Naive thymus-derived CD4-positive, alpha-beta T cell (primary cell): ENCODE results near the gene PUM2. TPM values are rescaled to one million over a fixed set of nuclear protein-coding genes. Genes with fewer than 3 reads are reported as not detected.
A peak's percentile ranks its signal among the peaks of the same experiment; 100 is the strongest.

Source experiments
- ATAC-seq: fragments of 150-1000 bp; cut with Tn5 transposase; 2 replicates; pipeline ENCODE4 v1.10.0; 2021; ENCODE audit warnings: mild to moderate bottlenecking, moderate library complexity
- CTCF ChIA-PET: fragments of 350-600 bp; sonication (Branson Sonifier 250); formaldehyde crosslinking; loops from one replicate; lab custom pipeline; 2021; ENCODE audit warnings: antibody characterized with exemption; lab: Charles Lee
- POLR2A ChIA-PET: fragments of 350-600 bp; sonication (Branson Sonifier 250); formaldehyde crosslinking; loops from one replicate; lab custom pipeline; 2021; ENCODE audit warnings: antibody characterized with exemption, inconsistent platforms; lab: Charles Lee
- DNase-seq, 9 donors: peaks; one replicate each; pipeline versions ENCODE4 v3.0.0 to v3.0.0-alpha.2; 2020 to 2022; ENCODE audit warnings: mixed read lengths in 1 of 9
- H3K27ac ChIP-seq: one replicate; pipeline ENCODE4 v1.7.0; 2013; ENCODE audit warnings: mild to moderate bottlenecking, low read depth, low read length, moderate library complexity
- H3K27me3 ChIP-seq, 2 donors: one replicate each; pipeline ENCODE4 v1.7.0; 2013; ENCODE audit warnings: low read length in 2 of 2, mild to moderate bottlenecking in 2 of 2, moderate library complexity in 2 of 2; ENCODE audit not compliant: control insufficient read depth in 2 of 2, insufficient read depth in 2 of 2
- H3K36me3 ChIP-seq, 3 experiments: 1 replicate in 2 of 3; 2 replicates in 1 of 3; pipeline ENCODE4 v1.7.0; 2013; ENCODE audit warnings: low read length in 3 of 3, mild to moderate bottlenecking in 3 of 3, moderate library complexity in 1 of 3; ENCODE audit not compliant: insufficient read depth in 3 of 3, control insufficient read depth in 2 of 3
- H3K4me1 ChIP-seq, 2 donors: one replicate each; pipeline ENCODE4 v1.7.0; 2013; ENCODE audit warnings: low read length in 2 of 2, mild to moderate bottlenecking in 2 of 2, moderate library complexity in 1 of 2; ENCODE audit not compliant: control insufficient read depth in 2 of 2, insufficient read depth in 2 of 2
- H3K4me3 ChIP-seq: 2 replicates; pipeline ENCODE4 v1.7.0; 2013; ENCODE audit warnings: mild to moderate bottlenecking, low read length
- H3K9me3 ChIP-seq, 3 experiments: 1 replicate in 2 of 3; 2 replicates in 1 of 3; pipeline ENCODE4 v1.7.0; 2013; ENCODE audit warnings: low read length in 3 of 3; ENCODE audit not compliant: control insufficient read depth in 2 of 3
- H3K27ac Mint-ChIP-seq, 9 donors: one replicate each; pipeline ENCODE4 v1.8.0; 2020 to 2022; ENCODE audit warnings: mixed read lengths in 9 of 9, mild to moderate bottlenecking in 8 of 9, moderate library complexity in 5 of 9, inconsistent platforms in 2 of 9
- H3K27me3 Mint-ChIP-seq, 5 donors: one replicate each; pipeline ENCODE4 v1.8.0; 2021 to 2022; ENCODE audit warnings: mixed read lengths in 5 of 5, mild to moderate bottlenecking in 1 of 5
- H3K36me3 Mint-ChIP-seq, 5 donors: one replicate each; pipeline ENCODE4 v1.8.0; 2020 to 2022; ENCODE audit warnings: mixed read lengths in 5 of 5, mild to moderate bottlenecking in 3 of 5, inconsistent platforms in 1 of 5
- H3K4me1 Mint-ChIP-seq, 7 donors: one replicate each; pipeline ENCODE4 v1.8.0; 2020 to 2022; ENCODE audit warnings: mixed read lengths in 7 of 7, mild to moderate bottlenecking in 3 of 7, inconsistent platforms in 1 of 7
- H3K4me3 Mint-ChIP-seq, 10 donors: one replicate each; pipeline ENCODE4 v1.8.0; 2020 to 2022; ENCODE audit warnings: mild to moderate bottlenecking in 10 of 10, mixed read lengths in 10 of 10, moderate library complexity in 6 of 10, inconsistent platforms in 2 of 10
- H3K9me3 Mint-ChIP-seq, 11 donors: one replicate each; pipeline ENCODE4 v1.8.0; 2020 to 2022; ENCODE audit warnings: mixed read lengths in 11 of 11, mild to moderate bottlenecking in 4 of 11, inconsistent platforms in 1 of 11, moderate library complexity in 1 of 11
- intact Hi-C, 2 donors: fragments of 100-400 bp; cut with micrococcal nuclease; formaldehyde crosslinking; loops; one replicate each; pipeline ENCODE4 v1.15.1; 2023
- polyA plus RNA-seq, 2 donors: library from polyadenylated mRNA; unstranded; fragments of 300-500 nt; fragmentation: Illumina TruSeq; gene quantifications; one replicate each; pipeline ENCODE4 v1.2.3, GENCODE V29; 2021
- total RNA-seq, 6 experiments: library from RNA in 5 of 6; stranded (reverse) in 5 of 6; gene quantifications; 1 replicate in 5 of 6; 2 replicates in 1 of 6; pipeline ENCODE4 v1.2.3 and lab custom pipeline; 2021 to 2026

Gene PUM2
- total and polyA plus RNA-seq, 7 experiments from 2014 or later, result 19.2 to 178 (median 135) TPM

DNA sequence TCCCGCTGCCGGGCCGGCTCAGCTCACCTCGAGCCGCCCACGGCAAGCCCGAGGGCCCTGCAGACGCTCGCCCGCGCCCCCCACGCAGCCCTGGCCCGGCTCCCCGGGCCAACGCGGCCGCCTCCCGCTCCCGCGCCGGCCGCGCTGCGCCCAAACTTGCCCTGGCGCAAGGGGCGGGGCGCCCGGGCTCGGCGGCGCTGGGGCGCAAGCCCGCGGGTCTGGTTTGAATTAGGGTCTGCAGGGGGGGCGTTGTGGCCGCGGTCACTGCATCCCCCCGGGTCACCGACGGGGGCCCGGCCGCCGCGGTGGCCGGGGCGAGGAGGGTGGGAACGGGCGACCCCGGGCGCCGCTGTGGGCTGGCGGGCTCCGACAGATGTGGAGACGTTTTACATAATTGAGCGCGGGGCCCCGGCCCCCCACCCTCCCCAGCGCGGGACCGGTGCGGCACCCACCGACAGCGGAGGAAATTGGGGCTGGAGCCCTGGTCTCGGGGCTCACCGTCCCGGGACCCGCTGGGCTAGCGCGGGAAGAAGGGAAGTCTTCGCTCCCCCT is 126.4 kb downstream of the PUM2 start:
- intact Hi-C loops, result no loop called here
- Mint-ChIP-seq H3K36me3 (no peaks in the 10 kb centered on the region), H3K27me3 (peaks cover 45 to 65% (median 63%) of the 10 kb centered on the region in 5 donors), H3K27ac (no peak overlapping the region), H3K9me3 (no peaks in the 10 kb centered on the region), H3K4me3 (peak overlapping the region in 1 of 10 donors; percentile 77), H3K4me1 (peaks cover 0 to 5% (median 0%) of the 10 kb centered on the region in 7 donors)
- H3K9me3 ChIP-seq, result no peaks in the 10 kb centered on the region
- POLR2A ChIA-PET, result no interaction called here
- no peak for ATAC-seq
- CTCF ChIA-PET, result no interaction called here
- H3K4me3 ChIP-seq, result no peak overlapping the region
- no peaks in the 10 kb centered on the region for H3K36me3 ChIP-seq
- H3K27ac ChIP-seq, result no peak overlapping the region
- H3K4me1 ChIP-seq, result no peaks in the 10 kb centered on the region
- peaks cover 0 to 2% of the 10 kb centered on the region in 2 donors for H3K27me3 ChIP-seq
- DNase-seq, result no peak

DNA sequence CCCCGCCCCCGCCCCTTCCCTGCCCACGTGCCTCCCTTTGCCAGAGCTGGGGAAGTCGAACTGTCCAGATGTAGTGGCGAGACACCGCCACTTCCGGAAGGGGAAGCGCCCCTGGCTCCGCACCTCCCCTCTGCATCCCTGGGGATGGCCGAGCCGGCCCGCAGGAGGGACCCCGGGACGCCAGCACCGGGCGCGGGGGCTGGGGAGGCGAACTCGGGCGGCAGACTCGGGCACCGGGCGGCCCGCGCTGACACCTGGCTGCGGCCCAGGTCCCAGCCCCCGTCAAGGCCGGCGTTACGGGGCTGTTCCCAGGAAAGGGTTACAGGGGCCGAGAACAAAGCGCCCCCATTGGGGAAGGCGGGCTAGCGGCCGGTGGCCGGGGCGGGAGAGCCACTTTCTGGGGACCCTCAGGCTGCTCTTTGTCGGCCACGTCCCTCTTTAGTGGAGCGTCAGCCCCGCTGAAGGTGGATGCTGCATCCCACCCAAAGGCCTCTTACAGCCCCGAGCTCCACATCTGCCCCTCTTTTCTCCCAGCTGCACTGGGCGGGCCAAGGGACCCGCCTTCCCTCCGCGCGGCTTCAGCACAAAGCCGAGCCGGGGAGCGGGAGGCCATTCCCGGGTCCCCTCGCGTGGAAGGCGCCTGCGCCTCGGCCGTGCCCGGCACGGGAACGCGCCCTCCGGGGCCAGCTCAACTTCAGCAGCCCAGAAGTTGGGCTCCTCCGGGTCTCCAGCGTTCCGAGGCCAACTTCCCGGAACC is 127.1 kb downstream of the PUM2 start:
- intact Hi-C loops, result no loop called here

DNA sequence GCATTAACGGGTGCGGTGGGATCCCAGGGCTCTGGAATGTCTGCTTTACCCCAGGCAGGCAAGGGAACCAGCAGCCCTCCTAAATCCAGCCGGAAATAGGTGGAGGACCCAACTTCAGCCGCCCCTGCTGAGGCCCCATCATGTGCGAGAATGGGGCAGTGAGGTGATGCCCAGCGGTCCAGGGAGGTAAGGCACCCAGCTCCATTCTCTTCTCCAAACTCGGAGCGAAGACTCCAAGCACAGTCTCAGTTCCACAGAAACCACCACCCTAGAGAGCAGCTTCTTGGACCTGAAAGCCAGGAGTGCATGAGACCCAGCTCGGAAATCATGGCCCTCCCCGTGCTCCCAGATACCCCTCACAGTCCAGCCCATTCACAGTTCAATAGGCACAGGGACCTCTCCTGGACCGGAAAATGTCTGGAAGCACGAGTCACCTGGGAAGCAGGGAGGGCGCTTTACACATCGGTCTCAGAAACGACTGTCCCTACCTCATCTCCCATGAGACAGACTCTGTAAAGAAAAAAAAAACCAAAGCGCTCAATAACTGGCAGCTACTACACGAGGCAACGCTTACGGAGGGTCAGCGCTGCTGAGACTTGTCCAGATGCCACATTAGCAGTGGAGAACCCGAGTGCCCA is 127.8 kb downstream of the PUM2 start:
- Mint-ChIP-seq H3K4me1 (peaks cover 0 to 5% (median 0%) of the 10 kb centered on the region in 7 donors), H3K27ac (no peak overlapping the region), H3K36me3 (no peaks in the 10 kb centered on the region), H3K9me3 (no peaks in the 10 kb centered on the region), H3K27me3 (peaks cover 41 to 60% (median 54%) of the 10 kb centered on the region in 5 donors), H3K4me3 (peak overlapping the region; percentile 34 to 70 (median 48))
- no peaks in the 10 kb centered on the region for H3K9me3 ChIP-seq
- H3K27ac ChIP-seq, result no peak overlapping the region
- POLR2A ChIA-PET, result no interaction called here
- peaks cover 0 to 2% of the 10 kb centered on the region in 2 donors for H3K27me3 ChIP-seq
- intact Hi-C loops, result no loop called here
- CTCF ChIA-PET, result no interaction called here
- H3K4me1 ChIP-seq, result no peaks in the 10 kb centered on the region
- no peak for DNase-seq
- H3K4me3 ChIP-seq, result no peak overlapping the region
- ATAC-seq, result no peak
- no peaks in the 10 kb centered on the region for H3K36me3 ChIP-seq

More for the DNA sequence above, 127.1 kb downstream of the PUM2 start:
- H3K27ac Mint-ChIP-seq, result no peak overlapping the region
- Histone ChIP-seq H3K36me3 (no peaks in the 10 kb centered on the region), H3K4me1 (no peaks in the 10 kb centered on the region), H3K4me3 (no peak overlapping the region), H3K27ac (no peak overlapping the region), H3K27me3 (peaks cover 0 to 2% of the 10 kb centered on the region in 2 donors), H3K9me3 (no peaks in the 10 kb centered on the region)
- CTCF ChIA-PET, result no interaction called here
- ATAC-seq (no peak), DNase-seq (peak in 1 of 9 donors; percentile 31)
- peaks cover 0 to 5% (median 0%) of the 10 kb centered on the region in 7 donors for H3K4me1 Mint-ChIP-seq
- POLR2A ChIA-PET, result no interaction called here
- no peaks in the 10 kb centered on the region for H3K36me3 Mint-ChIP-seq
- H3K27me3 Mint-ChIP-seq, result peaks cover 40 to 61% (median 57%) of the 10 kb centered on the region in 5 donors
- peak overlapping the region in 9 of 10 donors; percentile 34 to 70 (median 45) for H3K4me3 Mint-ChIP-seq
- H3K9me3 Mint-ChIP-seq, result no peaks in the 10 kb centered on the region

DNA sequence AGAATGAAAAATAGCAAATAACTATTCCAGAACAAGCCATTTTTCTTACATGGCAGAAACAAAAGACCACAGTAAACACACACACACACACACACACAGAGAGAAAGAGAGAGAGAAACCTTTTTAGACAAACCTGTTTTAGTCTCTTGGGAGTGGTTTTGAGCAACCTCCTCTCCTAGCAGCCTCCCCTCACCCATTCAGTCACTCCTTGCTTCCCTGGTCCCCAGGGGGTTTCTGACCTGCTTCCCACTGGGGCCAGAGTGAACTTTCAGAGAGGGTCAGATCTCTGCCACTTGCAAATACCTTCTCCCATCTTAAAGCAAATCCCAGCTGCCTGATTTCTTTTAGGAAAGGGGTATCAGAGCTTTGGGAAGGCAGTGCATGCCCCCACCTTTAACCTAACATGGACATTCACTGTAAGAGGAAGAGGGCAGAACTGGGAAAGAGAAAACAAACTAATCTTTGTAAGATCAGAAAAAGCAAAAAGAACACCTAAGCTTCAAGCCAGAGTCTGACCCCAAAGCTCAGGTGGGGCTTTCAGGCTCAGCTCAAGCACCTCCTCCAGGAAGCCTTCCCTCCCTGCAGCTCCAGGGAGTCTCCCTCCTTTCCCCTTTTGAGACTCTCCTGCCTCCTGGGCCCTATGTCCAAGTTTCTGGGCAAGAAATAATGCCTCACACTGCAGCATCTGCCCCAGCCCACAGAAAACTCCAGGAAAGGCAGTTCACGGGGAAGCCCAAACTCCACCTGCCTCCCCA is 128.5 kb downstream of the PUM2 start:
- peaks cover 0 to 5% (median 0%) of the 10 kb centered on the region in 7 donors for H3K4me1 Mint-ChIP-seq
- Histone ChIP-seq H3K4me3 (no peak overlapping the region), H3K27ac (no peak overlapping the region), H3K4me1 (no peaks in the 10 kb centered on the region), H3K27me3 (peaks cover 0 to 2% of the 10 kb centered on the region in 2 donors), H3K36me3 (no peaks in the 10 kb centered on the region), H3K9me3 (no peaks in the 10 kb centered on the region)
- H3K4me3 Mint-ChIP-seq, result peak overlapping the region; percentile 4 to 70 (median 35)
- ChIA-PET POLR2A (no interaction called here), CTCF (interaction anchor here (0.6 kb wide), 1 partner anchor 1690 kb away, joined by 3 read pairs; no protein-coding TSS in a partner anchor)
- peaks cover 34 to 53% (median 47%) of the 10 kb centered on the region in 5 donors for H3K27me3 Mint-ChIP-seq
- H3K27ac Mint-ChIP-seq, result peak overlapping the region in 1 of 9 donors; percentile 20
- DNase-seq, result no peak
- H3K36me3 Mint-ChIP-seq, result no peaks in the 10 kb centered on the region
- no peak for ATAC-seq
- no peaks in the 10 kb centered on the region for H3K9me3 Mint-ChIP-seq
- intact Hi-C loops, result no loop called here

DNA sequence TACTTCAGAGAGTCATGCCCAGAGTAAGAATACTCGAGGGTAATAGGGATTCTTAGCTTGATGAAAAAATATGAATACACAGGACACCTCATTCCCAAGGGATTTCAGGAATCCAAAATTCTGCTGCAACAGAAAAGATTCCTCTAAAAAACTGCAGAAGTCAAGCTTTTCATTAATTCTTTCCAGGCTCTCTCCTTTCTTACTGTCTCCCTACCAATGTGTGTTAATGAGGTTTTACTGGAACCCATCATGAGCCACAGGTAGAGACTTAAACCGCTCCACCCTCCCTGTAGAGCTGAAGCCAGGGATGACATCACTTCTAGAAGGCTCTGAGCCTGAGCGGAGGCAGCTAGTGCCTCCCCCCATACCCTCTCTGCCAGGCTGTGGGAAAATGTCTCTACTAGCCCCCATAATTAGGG is 129.1 kb downstream of the PUM2 start:
- Mint-ChIP-seq H3K27ac (no peak overlapping the region), H3K4me1 (peaks cover 0 to 5% (median 0%) of the 10 kb centered on the region in 7 donors), H3K9me3 (no peaks in the 10 kb centered on the region), H3K36me3 (no peaks in the 10 kb centered on the region), H3K27me3 (peaks cover 33 to 51% (median 44%) of the 10 kb centered on the region in 5 donors), H3K4me3 (peak overlapping the region in 9 of 10 donors; percentile 4 to 70 (median 29))
- POLR2A ChIA-PET, result no interaction called here
- intact Hi-C loops, result no loop called here
- Histone ChIP-seq H3K4me3 (no peak overlapping the region), H3K36me3 (no peaks in the 10 kb centered on the region), H3K27ac (no peak overlapping the region), H3K27me3 (peaks cover 0 to 2% of the 10 kb centered on the region in 2 donors), H3K9me3 (no peaks in the 10 kb centered on the region), H3K4me1 (no peaks in the 10 kb centered on the region)
- DNase-seq, result no peak
- no peak for ATAC-seq
- CTCF ChIA-PET, result interaction anchor here (0.6 kb wide), 1 partner anchor 1690 kb away, joined by 3 read pairs; no protein-coding TSS in a partner anchor

DNA sequence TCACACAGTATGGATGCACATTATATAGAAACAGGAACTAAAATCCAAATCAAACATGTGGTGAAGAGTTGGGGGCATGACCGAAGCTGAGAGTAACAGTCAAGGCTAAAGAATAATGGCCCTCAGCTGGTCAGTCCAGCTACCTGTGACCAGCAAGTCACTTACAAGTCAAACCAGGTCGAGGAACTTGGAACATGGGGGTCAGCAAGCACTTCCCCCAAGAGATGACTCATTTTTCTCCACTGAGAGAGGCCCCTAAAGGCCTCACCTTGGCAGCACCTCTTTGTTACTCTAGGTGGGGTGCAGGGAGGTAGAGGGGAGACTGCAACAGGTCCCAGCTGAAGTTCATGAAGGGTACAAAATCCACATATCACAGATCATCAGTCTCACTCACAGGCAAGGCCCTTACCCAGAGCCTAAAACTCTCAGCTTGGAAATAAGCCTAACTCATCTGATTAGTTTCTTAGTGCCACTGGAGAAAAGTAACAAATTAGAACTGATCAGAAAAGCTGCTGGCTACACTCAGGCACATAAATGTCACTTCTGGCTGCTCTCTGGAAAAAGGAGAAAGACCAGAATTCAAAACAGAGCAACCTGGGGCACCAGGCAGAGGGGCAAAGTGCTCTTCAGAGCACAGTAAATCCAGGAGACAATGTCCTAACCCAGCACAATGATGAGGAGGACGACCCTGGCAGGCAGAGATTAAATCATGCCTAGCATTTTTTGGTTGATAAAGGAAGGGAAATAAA is 129.7 kb downstream of the PUM2 start:
- no peak for DNase-seq
- no peak overlapping the region for H3K4me3 Mint-ChIP-seq
- peaks cover 33 to 45% (median 38%) of the 10 kb centered on the region in 5 donors for H3K27me3 Mint-ChIP-seq

More for the DNA sequence above, 129.7 kb downstream of the PUM2 start:
- Histone ChIP-seq H3K27ac (no peak overlapping the region), H3K27me3 (no peaks in the 10 kb centered on the region), H3K4me1 (no peaks in the 10 kb centered on the region), H3K36me3 (no peaks in the 10 kb centered on the region), H3K4me3 (no peak overlapping the region), H3K9me3 (no peaks in the 10 kb centered on the region)
- Mint-ChIP-seq H3K36me3 (no peaks in the 10 kb centered on the region), H3K9me3 (no peaks in the 10 kb centered on the region), H3K27ac (no peak overlapping the region), H3K4me1 (peaks cover 0 to 5% (median 0%) of the 10 kb centered on the region in 7 donors)
- intact Hi-C loops, result no loop called here
- ATAC-seq, result no peak
- ChIA-PET POLR2A (no interaction called here), CTCF (no interaction called here)
